Neural cell (in vitro differentiated cells): ENCODE results near the gene SPIN1. TPM values are rescaled to one million over a fixed set of nuclear protein-coding genes. Genes with fewer than 3 reads are reported as not detected.

Source experiments
- H2AFZ ChIP-seq: fragments of 200-600, 300-800 bp; sonication (generic), shearing (Covaris generic); 2 replicates; pipeline ENCODE4 v1.6.0; 2014; ENCODE audit warnings: low read depth, mild to moderate bottlenecking, antibody characterized with exemption, low read length, moderate library complexity
- H3F3A ChIP-seq: fragments of 200-600 bp; shearing (Covaris generic); 2 replicates; pipeline ENCODE4 v1.6.1; 2016; ENCODE audit warnings: mild to moderate bottlenecking, moderate library complexity, mixed read lengths, antibody characterized with exemption, low read length; ENCODE audit not compliant: insufficient read depth, poor library complexity, severe bottlenecking
- H3K27ac ChIP-seq: fragments of 200-600, 300-800 bp; sonication (generic), shearing (Covaris generic); 2 replicates; pipeline ENCODE4 v1.5.1; 2014; ENCODE audit warnings: mild to moderate bottlenecking, low read length, moderate library complexity
- H3K27me3 ChIP-seq: fragments of 300-800, 200-600 bp; sonication (generic), shearing (Covaris generic); 2 replicates; pipeline ENCODE4 v1.6.0; 2014; ENCODE audit warnings: mild to moderate bottlenecking, low read depth, low read length, moderate library complexity; ENCODE audit not compliant: insufficient read depth
- H3K36me3 ChIP-seq: fragments of 300-800, 200-600 bp; sonication (generic), shearing (Covaris generic); 2 replicates; pipeline ENCODE4 v1.5.1; 2014; ENCODE audit warnings: mild to moderate bottlenecking, antibody characterized with exemption, low read length, moderate library complexity; ENCODE audit not compliant: insufficient read depth
- H3K4me2 ChIP-seq: fragments of 300-800, 200-600 bp; sonication (generic), shearing (Covaris generic); 2 replicates; pipeline ENCODE4 v1.6.0; 2014; ENCODE audit warnings: mild to moderate bottlenecking, low read length
- H3K4me3 ChIP-seq: fragments of 300-800, 200-600 bp; sonication (generic), shearing (Covaris generic); 2 replicates; pipeline ENCODE4 v1.5.1; 2014; ENCODE audit warnings: mild to moderate bottlenecking, low read length, moderate library complexity
- H3K79me2 ChIP-seq: fragments of 200-600 bp; shearing (Covaris generic); replicated peaks from 2 replicates; pipeline ENCODE4 v1.6.0; 2014; ENCODE audit warnings: mild to moderate bottlenecking, low read length, moderate library complexity; ENCODE audit not compliant: insufficient read depth
- H3K9ac ChIP-seq: fragments of 300-800, 200-600 bp; sonication (generic), shearing (Covaris generic); 2 replicates; pipeline ENCODE4 v1.6.1; 2016; ENCODE audit warnings: mild to moderate bottlenecking, low read length, mixed read lengths
- H3K9me2 ChIP-seq: fragments of 200-600 bp; shearing (Covaris generic); 2 replicates; pipeline ENCODE4 v1.6.1; 2016; ENCODE audit warnings: mild to moderate bottlenecking, low read length, mixed read lengths; ENCODE audit not compliant: insufficient read depth
- H3K9me3 ChIP-seq: fragments of 200-600, 300-800 bp; sonication (generic), shearing (Covaris generic); 2 replicates; pipeline ENCODE4 v1.6.1; 2016; ENCODE audit warnings: mild to moderate bottlenecking, mixed run types, low read length, moderate library complexity, mixed read lengths
- H4K20me1 ChIP-seq: fragments of 200-600 bp; shearing (Covaris generic); 2 replicates; pipeline ENCODE4 v1.6.1; 2016; ENCODE audit warnings: mild to moderate bottlenecking, mixed run types; ENCODE audit not compliant: insufficient read depth
- EP300 ChIP-seq: fragments of 450-650 bp; conservative IDR thresholded peaks from 2 replicates; pipeline ENCODE4 v1.6.1; 2014; ENCODE audit warnings: antibody characterized with exemption, mild to moderate bottlenecking, moderate library complexity; ENCODE audit not compliant: poor library complexity, severe bottlenecking
- EZH2 ChIP-seq: fragments of 200-600, 300-800 bp; shearing (Covaris generic), sonication (generic); IDR thresholded peaks from 2 replicates; pipeline ENCODE4 v1.6.1; 2014; ENCODE audit warnings: antibody characterized with exemption, low read length, borderline replicate concordance, mild to moderate bottlenecking; ENCODE audit not compliant: insufficient read depth, poor library complexity, severe bottlenecking
- MXI1 ChIP-seq: fragments of 450-650 bp; conservative IDR thresholded peaks from 2 replicates; pipeline ENCODE4 v1.6.1; 2014; ENCODE audit warnings: antibody characterized with exemption, mild to moderate bottlenecking; ENCODE audit not compliant: poor library complexity, severe bottlenecking
- POLR2AphosphoS5 ChIP-seq: IDR thresholded peaks from 2 replicates; pipeline ENCODE4 v1.6.1; 2012
- RAD21 ChIP-seq: fragments of 450-650 bp; conservative IDR thresholded peaks from 2 replicates; pipeline ENCODE4 v1.6.1; 2014; ENCODE audit warnings: antibody characterized with exemption, mild to moderate bottlenecking, moderate library complexity
- SMC3 ChIP-seq: fragments of 450-650 bp; conservative IDR thresholded peaks from 2 replicates; pipeline ENCODE4 v1.6.1; 2014; ENCODE audit warnings: antibody characterized with exemption, mild to moderate bottlenecking, moderate library complexity; ENCODE audit not compliant: poor library complexity
- TAF1 ChIP-seq: IDR thresholded peaks from 2 replicates; pipeline ENCODE4 v1.6.1; 2012; ENCODE audit warnings: low read depth
- polyA plus RNA-seq: library from polyadenylated mRNA; depleted of rRNA; stranded (reverse); fragments of >200 nt; gene quantifications from 2 replicates; pipeline ENCODE4 v1.2.3, GENCODE V29; 2014
- TF ChIP-seq, protein P1 (sequence below): IDR thresholded peaks from 2 replicates; pipeline ENCODE4 v1.6.1; 2012; ENCODE audit warnings: borderline replicate concordance
- TF ChIP-seq, protein P2 (sequence below): fragments of 450-650 bp; IDR thresholded peaks from 2 replicates; pipeline ENCODE4 v1.5.1; 2014; ENCODE audit warnings: antibody characterized with exemption, mild to moderate bottlenecking, moderate library complexity; ENCODE audit not compliant: poor library complexity, severe bottlenecking

SPIN1 gene
- polyA plus RNA-seq, 1 donor from 2014 or later = 282 TPM

DNA sequence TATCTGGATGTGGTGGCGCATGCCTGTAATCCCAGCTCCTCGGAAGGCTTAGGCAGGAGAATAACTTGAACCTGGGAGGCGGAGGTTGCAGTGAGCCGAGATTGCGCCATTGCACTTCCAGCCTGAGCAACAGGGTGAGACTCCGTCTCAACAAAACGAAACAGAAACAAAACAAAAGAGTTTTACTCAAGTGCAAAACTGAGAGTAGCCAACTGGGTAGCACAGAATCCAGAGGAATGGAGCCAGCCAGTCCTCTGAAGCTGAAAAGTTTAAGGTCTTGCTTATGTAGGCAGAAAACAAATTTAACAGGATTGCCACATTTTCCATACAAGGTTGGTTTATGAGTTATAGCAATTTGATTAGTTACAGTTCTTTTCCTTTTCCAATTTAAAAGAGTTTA, 32.0 kb downstream of the SPIN1 start:
- Histone ChIP-seq H3K36me3 (no peaks in the 10 kb centered on the region), H3K9me2 (no peaks in the 10 kb centered on the region), H3K4me2 (no peak overlapping the region), H3K79me2 (peaks cover 78% of the 10 kb centered on the region), H3F3A (no peaks in the 10 kb centered on the region), H2AFZ (no peak overlapping the region), H3K9ac (no peak overlapping the region), H3K4me3 (no peak overlapping the region), H3K9me3 (no peaks in the 10 kb centered on the region), H3K27ac (no peak overlapping the region), H3K27me3 (no peaks in the 10 kb centered on the region), H4K20me1 (no peaks in the 10 kb centered on the region)
- TF ChIP-seq SMC3 (no peak), TAF1 (no peak), MXI1 (no peak), EZH2 (no peak), EP300 (no peak), POLR2AphosphoS5 (no peak), RAD21 (no peak)
- TF ChIP-seq, protein P1, sequence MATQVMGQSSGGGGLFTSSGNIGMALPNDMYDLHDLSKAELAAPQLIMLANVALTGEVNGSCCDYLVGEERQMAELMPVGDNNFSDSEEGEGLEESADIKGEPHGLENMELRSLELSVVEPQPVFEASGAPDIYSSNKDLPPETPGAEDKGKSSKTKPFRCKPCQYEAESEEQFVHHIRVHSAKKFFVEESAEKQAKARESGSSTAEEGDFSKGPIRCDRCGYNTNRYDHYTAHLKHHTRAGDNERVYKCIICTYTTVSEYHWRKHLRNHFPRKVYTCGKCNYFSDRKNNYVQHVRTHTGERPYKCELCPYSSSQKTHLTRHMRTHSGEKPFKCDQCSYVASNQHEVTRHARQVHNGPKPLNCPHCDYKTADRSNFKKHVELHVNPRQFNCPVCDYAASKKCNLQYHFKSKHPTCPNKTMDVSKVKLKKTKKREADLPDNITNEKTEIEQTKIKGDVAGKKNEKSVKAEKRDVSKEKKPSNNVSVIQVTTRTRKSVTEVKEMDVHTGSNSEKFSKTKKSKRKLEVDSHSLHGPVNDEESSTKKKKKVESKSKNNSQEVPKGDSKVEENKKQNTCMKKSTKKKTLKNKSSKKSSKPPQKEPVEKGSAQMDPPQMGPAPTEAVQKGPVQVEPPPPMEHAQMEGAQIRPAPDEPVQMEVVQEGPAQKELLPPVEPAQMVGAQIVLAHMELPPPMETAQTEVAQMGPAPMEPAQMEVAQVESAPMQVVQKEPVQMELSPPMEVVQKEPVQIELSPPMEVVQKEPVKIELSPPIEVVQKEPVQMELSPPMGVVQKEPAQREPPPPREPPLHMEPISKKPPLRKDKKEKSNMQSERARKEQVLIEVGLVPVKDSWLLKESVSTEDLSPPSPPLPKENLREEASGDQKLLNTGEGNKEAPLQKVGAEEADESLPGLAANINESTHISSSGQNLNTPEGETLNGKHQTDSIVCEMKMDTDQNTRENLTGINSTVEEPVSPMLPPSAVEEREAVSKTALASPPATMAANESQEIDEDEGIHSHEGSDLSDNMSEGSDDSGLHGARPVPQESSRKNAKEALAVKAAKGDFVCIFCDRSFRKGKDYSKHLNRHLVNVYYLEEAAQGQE = no peak
- TF ChIP-seq, protein P2, sequence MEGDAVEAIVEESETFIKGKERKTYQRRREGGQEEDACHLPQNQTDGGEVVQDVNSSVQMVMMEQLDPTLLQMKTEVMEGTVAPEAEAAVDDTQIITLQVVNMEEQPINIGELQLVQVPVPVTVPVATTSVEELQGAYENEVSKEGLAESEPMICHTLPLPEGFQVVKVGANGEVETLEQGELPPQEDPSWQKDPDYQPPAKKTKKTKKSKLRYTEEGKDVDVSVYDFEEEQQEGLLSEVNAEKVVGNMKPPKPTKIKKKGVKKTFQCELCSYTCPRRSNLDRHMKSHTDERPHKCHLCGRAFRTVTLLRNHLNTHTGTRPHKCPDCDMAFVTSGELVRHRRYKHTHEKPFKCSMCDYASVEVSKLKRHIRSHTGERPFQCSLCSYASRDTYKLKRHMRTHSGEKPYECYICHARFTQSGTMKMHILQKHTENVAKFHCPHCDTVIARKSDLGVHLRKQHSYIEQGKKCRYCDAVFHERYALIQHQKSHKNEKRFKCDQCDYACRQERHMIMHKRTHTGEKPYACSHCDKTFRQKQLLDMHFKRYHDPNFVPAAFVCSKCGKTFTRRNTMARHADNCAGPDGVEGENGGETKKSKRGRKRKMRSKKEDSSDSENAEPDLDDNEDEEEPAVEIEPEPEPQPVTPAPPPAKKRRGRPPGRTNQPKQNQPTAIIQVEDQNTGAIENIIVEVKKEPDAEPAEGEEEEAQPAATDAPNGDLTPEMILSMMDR = no peak

DNA sequence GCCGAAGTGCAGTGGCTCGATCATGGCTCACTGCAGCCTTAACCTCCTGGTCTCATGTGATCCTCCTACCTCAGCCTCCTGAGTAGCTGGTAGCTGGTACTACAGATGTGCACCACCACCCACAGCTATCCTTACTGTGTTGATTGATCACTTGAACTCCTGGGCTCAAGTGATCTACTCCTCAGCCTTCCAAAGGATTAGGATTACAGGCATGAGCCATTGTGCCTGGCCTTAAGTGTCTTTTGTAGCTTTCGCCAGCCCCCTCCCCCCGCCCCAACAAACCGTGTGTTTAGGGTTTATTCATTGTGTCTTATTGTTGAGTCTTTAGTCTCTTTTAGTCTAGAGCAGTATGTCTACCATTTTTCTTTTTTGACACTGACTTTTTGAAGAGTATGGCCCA, 33.1 kb downstream of the SPIN1 start:
- Histone ChIP-seq H3K27ac (no peak overlapping the region), H3K27me3 (no peaks in the 10 kb centered on the region), H3K4me3 (no peak overlapping the region), H3K9ac (no peak overlapping the region), H4K20me1 (no peaks in the 10 kb centered on the region), H3K9me2 (no peaks in the 10 kb centered on the region), H3F3A (no peaks in the 10 kb centered on the region), H3K4me2 (no peak overlapping the region), H3K9me3 (no peaks in the 10 kb centered on the region), H3K79me2 (peaks cover 73% of the 10 kb centered on the region), H2AFZ (no peak overlapping the region), H3K36me3 (no peaks in the 10 kb centered on the region)
- no peak for TF ChIP-seq MXI1
- no peak for TF ChIP-seq POLR2AphosphoS5
- TF ChIP-seq EP300 = no peak
- TF ChIP-seq, protein P1 = no peak
- TF ChIP-seq EZH2 = no peak
